HG02852 (cell line): Measurements from ENCODE around the gene PPP2CA.
"Not testable (repeated sequence)": the region's sequence is repeated elsewhere in the genome, so short reads cannot be mapped to it uniquely, and the experiment has no call there.

ENCODE experiments used
- ATAC-seq: cut with Tn5 transposase; IDR thresholded peaks from one replicate; pipeline ENCODE4 v1.9.1; 2021; ENCODE audit warnings: mild to moderate bottlenecking, moderate library complexity; ENCODE audit not compliant: unreplicated experiment

PPP2CA gene

DNA sequence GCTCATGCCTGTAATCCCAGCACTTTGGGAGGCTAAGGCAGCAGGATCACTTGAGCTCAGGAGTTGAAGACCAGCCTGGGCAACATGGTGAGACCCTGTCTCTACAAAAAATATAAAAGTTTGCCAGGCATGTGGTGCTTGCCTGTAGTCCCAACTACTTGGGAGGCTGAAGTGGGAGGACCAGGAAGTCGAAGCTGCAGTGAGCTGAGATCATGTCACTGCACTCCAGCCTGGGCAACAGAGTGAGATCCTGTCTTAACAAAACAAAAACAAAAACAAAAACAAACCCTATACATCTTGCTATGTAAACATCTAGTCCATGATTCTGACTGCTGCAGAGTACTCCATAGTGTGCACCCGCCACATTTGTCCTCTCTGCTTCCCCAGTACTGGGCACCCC lies 19.8 kb upstream of the PPP2CA start:
- no peak for ATAC-seq

DNA sequence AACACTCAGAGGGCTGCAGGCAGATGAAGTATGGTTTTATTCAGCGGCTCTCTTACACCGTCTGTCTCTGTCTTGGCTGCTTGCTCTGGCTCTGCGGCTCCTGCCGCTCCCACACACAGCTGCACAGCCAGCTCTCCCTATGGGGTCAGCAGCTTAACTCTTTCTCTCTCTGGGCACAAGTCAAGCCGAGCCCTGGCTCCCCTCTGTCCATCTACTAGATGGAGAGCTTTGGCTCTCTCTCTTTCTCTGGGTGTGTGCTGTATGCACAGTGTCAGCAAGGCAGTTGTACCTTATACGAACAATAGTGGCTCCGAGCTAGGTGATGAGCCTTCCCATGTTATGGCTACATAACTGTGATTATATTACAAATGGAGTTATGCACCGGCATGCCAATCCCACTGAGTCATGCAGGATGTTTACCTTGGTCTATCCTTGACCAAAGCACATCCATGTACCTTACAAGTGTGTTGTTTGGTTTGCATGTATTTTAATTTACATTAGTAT lies 19.3 kb upstream of the PPP2CA start:
- no peak for ATAC-seq

DNA sequence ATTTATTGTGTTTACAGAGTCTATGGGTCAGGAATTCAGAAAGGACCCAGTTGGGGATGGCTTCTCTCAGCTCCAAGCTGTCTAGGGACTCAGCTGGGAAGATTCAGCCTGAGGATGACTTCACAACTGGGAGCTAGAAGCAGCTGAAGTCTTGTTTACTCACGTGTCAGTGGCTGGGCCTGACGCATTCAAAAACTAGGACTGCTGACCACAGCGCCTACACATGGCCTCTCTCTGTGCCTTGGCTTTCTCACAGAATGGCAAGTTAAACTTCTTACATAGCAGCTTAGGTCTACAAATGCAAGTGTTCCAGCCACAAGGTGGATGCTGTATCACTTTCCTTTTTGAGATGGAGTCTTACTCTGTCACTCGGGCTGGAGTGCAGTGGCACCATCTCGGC lies 16.3 kb upstream of the PPP2CA start:
- ATAC-seq: no peak

DNA sequence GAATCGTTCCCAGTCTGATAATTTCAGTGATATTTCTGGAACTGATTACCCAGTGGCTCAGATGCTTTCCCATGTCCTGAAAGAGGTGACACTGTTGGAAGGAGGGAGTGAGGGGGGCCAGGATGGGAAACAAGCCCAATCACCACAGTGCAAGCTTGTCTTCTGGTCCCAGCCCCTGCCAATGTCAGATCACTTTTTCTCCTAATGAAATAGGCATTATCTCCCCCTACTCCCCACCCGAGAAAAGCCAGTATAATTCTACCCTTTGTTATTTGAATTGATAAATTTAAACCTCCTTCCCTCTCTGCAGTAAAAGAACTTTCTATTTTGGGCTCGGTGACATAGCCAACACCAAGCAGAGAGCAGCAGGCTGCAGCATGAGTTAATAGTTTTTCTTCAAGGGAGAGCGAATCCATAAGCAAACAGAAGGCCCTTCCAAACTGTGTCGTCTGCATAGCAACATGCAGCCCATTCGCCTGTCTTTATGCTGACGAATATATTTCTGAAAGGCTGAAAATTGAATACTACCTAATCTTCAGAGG lies 14.6 kb upstream of the PPP2CA start:
- no peak for ATAC-seq

DNA sequence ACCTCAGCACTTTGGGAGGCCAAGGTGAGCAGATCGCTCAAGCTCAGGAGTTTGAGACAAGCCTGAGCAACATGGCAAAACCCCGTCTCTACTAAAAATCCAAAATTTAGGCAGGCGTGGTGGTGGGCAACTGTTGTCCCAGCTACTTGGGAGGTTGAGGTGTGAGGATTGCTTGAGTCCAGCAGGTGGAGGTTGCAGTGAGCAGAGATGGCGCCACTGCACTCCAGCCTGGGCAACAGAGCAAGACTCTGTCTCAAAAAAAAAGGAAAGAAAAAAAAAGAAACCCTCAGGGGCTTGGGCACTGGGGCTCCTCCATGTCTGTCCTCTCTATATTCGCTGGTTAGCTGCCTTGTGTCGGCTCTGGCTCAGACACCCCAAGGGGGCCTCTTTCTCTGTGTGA lies 10.9 kb upstream of the PPP2CA start:
- no peak for ATAC-seq

DNA sequence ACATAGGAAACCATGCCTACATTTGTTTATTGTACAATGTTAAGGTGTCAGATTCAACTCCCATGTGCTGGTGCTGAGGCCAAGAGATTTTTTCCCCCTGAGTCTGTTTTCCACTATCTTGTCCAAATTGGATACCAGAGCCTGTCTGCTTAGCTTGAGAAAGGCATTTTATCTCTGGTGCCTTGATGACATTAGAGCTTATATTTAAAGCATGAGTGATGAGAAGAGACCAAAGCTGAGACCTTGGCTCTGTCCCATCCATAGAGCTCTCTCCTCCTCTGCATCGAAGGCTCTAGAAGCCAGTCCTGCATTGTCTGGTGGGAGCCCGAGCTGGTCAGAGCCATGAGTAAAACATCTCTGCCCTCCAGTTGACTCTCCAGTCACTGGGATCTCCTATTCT lies 10.4 kb upstream of the PPP2CA start:
- ATAC-seq: no peak

DNA sequence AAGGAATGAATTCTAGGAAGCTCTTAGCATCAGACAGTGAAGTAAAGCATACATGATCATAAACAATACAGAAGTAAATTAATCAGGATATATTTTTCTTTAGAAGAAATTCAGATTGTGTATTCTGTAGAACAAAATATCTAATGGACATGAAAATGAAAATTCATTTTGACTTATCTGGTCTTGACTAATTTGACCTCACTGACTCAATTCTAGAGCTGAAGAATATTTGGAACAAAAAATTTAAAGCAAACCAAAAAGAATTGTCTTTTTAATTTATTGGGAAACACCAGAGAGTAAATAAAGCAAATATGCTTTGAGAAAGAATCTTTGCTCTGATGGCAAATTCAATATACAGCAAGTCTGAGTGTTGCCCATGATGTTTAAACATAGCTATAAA lies 2.8 kb upstream of the PPP2CA start:
- ATAC-seq: no peak

DNA sequence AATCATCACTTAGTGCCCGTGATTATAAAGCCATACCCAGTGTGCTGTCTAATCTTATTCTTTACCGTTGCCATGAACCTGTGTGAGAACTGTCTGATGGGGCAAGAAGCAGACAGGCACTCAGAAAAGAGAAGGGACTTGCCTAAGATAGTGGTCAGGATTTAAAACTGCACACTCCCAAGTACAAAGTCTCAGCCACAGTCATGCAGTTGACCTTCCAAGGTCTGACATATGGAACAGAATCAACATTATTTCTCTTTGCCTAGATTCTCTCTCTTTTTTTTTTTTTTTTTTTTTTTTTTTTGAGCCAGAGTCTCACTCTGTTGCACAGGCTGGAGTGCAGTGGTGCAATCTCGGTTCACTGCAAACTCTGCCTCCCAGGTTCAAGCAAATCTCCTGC lies 1.9 kb upstream of the PPP2CA start:
- no peak for ATAC-seq

DNA sequence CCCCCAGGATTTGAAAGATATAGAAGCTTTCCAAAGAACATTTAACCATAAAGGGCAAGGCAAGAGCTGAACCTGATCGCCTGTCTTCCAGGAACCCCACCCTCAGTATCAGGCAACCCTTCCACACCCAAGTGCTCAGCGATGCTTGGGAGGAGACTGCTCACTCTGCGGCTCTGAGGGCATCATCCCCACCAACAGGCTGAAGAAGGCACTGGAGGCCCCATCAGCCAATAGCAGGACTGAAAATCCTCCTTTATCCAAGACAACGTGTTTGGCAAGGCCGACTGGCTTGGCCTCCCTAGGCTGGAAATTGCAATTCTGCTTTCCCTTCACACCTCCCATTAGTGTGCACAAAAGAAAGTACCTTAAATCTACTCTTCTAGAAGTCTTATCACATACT lies 1.4 kb upstream of the PPP2CA start:
- no peak for ATAC-seq

DNA sequence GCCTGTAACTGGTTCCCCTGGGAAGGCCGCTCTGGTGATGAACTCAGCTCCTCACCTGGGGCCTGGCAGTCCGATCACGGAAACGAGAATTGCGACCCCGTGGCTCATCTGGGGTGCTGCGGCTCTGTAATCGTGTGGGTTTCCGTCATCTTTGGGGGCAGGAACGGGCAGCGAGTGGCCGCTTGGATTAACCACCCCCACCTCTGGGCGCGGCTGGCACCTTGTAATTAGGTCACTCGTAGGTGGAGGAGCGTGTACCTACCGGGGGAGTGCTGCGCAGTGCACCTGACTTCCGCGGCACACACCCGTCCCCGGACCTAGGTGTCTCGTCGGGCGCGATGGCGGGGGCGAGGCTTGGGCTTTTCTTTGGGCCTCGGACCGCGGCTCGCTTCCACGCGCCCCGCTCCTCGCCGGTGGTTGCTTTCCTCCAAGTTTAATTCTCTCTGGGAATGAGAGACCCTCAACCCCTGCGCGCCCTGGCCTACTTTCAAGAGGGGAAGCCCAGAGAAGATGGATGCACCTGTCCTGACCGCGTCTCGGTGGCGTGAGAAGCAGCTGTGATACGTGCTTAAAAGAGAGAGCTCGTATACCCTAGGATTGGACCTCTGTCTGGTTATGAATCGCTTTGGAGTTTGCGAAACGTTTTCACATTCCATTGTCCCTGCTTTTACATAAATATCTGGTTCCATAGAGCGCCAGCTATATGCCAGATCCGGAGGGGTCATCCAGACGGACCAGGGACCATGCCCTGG lies 744 bp upstream of the PPP2CA start:
- peak; percentile 8 for ATAC-seq

DNA sequence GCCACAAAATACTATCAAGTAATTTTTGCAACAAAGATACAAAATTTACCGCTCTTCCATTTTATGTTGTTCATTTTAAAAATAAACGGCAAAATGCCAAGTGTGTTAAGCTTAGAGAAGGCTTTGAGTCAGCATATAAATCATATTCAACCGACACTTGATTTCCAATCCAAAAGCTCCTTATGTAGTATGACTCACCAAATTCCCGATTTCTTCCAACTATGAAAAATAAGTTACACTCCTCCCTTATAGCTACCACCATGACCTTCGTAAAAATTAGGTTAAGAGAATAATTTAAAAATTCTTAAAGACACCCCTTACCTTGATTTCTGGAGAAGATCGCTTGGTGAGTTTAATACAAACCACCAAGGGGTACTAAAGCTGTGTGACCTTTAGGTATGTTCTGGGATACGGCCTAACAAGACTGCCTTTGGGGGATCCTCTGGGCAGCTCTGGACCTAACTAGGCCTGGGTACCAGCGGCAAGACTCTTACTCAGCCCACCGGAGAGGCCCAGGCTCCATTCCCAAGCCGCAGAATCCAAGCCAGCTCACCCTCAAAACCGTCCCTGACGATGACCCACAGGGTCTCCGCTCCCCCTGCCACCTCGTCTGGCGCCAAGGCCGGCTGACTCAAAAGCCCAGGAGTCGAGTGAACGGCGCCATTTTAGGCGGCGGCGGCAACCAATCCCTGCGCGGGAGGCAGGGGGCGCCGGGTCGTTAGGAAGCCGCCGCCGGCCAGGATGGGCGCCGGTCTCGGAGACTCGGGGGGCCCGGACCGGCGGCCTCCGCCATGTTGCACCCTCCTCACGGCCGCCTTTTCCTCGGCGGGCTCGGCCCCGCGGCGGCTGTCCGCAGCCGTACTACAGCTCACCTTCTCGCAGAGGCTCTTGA lies 739 bp downstream of the PPP2CA start:
- ATAC-seq: peak; percentile 44

DNA sequence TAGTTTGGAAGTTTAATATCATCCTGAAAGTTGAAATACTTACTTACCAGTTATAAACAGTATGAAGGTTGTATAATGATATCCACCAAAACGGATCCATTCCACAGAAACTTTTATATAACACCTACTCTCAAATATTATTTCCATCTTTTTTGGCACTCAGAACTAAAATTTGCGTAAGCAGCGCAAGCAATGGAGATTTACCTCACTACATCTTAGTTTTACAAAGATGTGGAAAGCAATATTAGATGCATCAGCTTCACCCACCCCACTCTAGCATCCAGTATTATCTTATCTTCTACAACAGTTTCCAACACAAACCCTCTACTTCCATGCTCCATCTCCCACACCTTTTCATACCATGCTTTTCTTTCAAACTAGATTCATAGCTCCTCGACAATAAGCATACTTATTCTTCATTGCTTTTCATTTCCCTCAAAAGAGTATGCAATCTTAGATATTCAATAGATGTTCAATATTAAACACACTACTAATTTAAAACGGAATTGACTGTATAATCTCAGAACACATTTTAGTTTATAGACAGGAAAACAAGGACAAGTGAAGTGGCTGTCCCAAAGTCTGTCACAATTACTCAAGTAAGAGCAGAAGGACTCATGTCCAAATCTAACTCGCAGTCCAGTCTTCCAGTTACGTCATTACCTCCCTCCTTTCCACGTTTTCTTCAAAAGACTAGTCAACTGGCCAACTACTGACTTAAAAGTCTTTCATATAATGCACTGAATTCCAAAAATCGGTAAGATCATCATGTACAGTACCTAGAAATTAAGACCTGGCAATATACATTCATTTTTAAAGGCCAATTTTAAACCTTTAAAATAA lies 2.2 kb downstream of the PPP2CA start:
- no peak for ATAC-seq

DNA sequence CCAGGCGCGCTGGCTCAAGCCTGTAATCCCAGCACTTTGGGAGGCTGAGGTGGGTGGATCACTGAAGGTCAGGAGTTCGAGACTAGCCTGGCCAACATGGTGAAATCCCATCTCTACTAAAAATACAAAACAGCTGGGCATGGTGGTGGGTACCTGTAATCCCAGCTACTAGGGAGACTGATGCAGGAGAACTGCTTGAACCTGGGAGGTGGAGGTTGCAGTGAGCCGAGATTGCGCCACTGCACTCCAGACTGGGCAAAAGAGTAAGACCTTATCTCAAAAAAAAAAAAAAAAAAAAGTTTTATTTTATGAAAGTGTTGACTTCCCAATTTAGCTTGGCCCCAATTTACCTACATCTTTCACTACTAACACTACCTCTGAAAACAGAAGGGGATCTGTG lies 4.2 kb downstream of the PPP2CA start:
- not testable (repeated sequence) for ATAC-seq

DNA sequence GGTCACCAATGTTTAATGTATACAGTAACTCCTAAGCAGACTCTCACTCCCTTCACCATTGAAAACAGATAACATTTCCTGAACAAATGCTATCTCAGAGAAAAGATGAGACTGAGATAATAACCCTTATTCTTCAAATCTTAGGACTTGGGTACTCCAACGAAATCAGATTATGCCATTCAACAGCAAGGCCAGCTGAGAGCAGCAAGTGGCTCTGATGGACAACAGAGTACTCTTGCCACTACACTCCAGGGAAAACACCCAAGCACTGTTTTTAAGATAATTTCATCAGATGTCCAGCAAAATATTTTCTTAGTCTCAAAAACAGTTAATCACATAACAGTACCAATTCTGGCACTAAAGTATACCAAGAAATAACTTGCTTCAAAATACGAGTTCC lies 10.1 kb downstream of the PPP2CA start:
- ATAC-seq: no peak

DNA sequence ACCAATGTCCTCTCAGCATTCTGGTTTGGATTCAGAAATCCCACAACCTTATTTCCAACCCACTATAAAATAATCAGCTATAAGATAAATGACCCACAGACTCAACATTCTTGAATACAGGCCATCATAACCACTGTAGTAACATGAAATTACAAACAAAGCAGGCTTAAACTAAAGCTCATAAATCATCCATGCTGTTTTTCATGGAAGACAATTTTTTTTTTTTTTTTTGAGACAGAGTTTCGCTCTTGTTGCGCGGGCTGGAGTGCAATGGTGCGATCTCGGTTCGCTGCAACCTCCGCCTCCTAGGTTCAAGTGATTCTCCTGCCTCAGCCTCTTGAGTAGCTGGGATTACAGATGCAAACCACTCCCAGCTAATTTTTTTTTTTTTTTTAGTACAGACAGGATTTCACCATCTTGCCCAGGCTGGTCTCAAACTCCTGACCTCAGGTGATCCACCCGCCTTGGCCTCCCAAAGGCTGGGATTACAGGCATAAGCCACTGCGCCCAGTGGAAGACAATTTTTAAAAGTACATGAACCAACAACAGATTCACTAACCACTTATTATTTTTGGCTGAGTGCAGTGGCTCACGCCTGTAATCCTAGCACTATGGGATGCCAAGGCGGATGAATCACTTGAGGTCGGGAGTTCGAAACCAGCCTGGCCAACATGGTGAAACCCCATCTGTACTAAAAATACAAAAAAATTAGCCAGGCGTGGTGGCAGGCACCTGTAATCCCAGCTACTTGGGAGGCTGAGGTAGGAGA lies 14.4 kb downstream of the PPP2CA start:
- ATAC-seq: not testable (repeated sequence)

DNA sequence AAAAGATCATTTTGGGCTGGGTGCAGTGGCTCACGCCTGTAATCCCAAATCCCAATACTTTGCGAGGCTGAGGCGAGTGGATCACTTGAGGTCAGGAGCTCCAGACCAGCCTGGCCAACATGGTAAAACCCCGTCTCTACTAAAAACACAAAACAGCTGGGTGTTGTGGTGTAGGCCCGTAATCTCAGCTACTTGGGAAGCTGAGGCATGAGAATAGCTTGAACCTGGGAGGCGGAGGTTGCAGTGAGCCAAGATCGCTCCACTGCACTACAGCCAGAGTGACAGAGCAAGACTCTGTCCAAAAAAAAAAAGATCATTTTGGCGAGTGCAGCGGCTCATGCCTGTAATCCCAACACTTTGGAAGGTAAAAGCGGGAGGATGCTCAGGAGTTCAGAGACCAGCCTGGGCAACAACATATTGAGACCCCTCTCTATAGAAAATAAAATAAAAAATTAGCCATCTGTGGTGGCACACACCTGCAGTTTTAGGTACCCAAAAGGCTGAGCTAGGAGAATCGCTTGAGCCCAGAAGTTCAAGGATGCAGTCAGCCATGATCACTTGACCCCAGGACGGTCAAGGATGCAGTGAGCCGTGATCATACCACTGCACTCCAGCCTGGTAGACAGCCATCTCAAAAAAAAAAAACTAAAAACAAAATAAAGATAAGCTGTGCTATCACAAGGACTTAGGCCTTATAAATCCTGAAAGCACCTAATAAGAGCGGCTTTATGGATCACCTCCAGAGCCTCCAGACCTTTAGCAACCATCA lies 16.2 kb downstream of the PPP2CA start:
- no peak for ATAC-seq

DNA sequence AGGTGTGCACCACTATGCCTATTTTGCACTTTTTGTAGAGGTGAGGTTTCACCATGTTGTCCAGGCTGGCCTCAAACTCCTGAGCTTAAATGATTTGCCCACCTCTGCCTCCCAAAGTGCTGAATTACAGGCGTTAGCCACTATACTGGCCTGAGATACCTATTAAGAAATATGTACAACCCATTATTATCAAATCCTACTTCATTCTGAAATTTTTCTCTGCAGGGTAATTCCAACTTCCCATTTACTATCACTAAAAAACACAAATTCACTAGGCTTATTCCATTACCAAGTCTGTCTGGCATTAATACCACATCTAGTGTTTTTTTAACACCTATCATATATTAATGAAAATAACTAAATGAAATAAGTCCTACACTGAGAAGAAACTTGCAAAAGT lies 18.2 kb downstream of the PPP2CA start:
- ATAC-seq: no peak

DNA sequence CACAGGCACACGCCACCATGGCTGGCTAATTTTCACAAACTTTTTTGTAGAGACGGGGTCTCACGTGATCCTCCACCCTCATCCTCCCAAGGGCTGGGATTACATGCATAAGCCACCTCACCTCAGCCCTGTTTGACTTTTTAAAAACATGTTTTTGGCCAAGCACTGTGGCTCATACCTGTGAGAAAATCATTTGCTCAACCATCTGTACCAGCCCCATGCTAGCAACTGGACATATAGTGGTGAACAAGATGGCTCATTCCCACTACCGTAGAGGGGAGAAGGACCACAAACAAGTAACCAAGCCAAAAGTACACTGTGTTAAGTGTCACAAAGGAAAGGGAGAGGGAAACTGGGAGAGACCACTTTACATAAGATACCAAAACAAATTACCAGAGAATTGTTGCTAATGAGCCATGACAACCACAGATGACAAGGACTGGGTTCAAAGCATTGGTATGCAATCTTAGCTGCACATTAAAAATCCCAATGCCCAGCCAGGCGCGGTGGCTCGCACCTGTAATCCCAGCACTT lies 19.2 kb downstream of the PPP2CA start:
- ATAC-seq: no peak

DNA sequence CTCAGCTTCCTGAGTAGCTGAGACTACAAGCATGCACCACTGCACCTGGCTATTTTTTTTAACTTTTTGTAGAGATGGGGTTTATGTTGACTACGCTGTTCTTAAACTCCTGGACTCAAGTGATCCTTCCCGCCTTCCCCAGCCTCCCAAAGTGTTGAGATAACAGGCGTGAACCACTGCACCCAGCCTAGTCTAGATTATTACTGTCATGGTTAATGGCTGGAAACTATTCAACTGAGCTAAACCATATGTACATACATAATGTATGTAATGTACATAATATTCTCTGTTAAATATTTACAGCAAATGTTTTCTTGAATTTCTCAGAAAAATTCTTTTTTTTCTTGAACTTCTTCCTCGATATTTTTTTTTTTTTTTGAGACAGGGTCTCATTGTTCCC lies 21.3 kb downstream of the PPP2CA start:
- no peak for ATAC-seq
